PC-3 (cell line): Measurements from ENCODE around the gene FPR2. TPM values are rescaled to one million over a fixed set of nuclear protein-coding genes. Genes with fewer than 3 reads are reported as not detected.

Source experiments
- ATAC-seq: fragments of 200-7000 bp; cut with Tn5 transposase; 2 replicates; pipeline ENCODE4 v1.9.1; 2020; ENCODE audit warnings: mild to moderate bottlenecking, moderate library complexity
- BruUV-seq: library from RNA; stranded (reverse); fragments of 400-500 nt; replicated peaks from 2 replicates; lab custom pipeline; 2021; lab: Mats Ljungman, UMichigan
- CTCF ChIA-PET: fragments of 300-600 bp; sonication (Branson Sonifier 250); formaldehyde crosslinking; loops from one replicate; lab custom pipeline; 2022; ENCODE audit warnings: antibody characterized with exemption; lab: Charles Lee
- POLR2A ChIA-PET: fragments of 300-600 bp; sonication (Branson Sonifier 250); formaldehyde crosslinking; loops from one replicate; lab custom pipeline; 2022; ENCODE audit warnings: antibody characterized with exemption; ENCODE audit not compliant: unreplicated experiment; lab: Charles Lee
- DNase-seq: peaks from one replicate; pipeline ENCODE4 v3.0.0-alpha.2; 2015
- H2AFZ ChIP-seq: fragments of 300-600 bp; sonication (generic); 2 replicates; pipeline ENCODE4 v1.6.0; 2016; ENCODE audit warnings: antibody characterized with exemption, low read length
- H3F3A ChIP-seq: fragments of 300-600 bp; sonication (generic); one replicate; pipeline ENCODE4 v1.6.0; 2017; ENCODE audit warnings: antibody characterized with exemption, low read length, control low read depth, mild to moderate bottlenecking; ENCODE audit not compliant: unreplicated experiment
- H3K27ac ChIP-seq: fragments of 300-600 bp; sonication (generic); 2 replicates; pipeline ENCODE4 v1.5.1; 2016; ENCODE audit warnings: mild to moderate bottlenecking, low read length
- H3K27me3 ChIP-seq: fragments of 300-600 bp; sonication (generic); 2 replicates; pipeline ENCODE4 v1.6.1; 2016; ENCODE audit warnings: low read length, mixed read lengths
- H3K36me3 ChIP-seq: fragments of 300-600 bp; sonication (generic); 2 replicates; pipeline ENCODE4 v1.6.1; 2016; ENCODE audit warnings: low read depth, mixed run types, low read length, mixed read lengths
- H3K4me1 ChIP-seq: fragments of 300-600 bp; sonication (generic); 2 replicates; pipeline ENCODE4 v1.5.1; 2016; ENCODE audit warnings: low read length; ENCODE audit not compliant: insufficient read depth
- H3K4me2 ChIP-seq: fragments of 300-600 bp; sonication (generic); 2 replicates; pipeline ENCODE4 v1.6.0; 2016; ENCODE audit warnings: low read length
- H3K4me3 ChIP-seq: fragments of 300-600 bp; sonication (generic); 2 replicates; pipeline ENCODE4 v1.5.1; 2016; ENCODE audit warnings: mild to moderate bottlenecking, low read length, mixed read lengths
- H3K79me2 ChIP-seq: fragments of 300-600 bp; sonication (generic); 2 replicates; pipeline ENCODE4 v1.6.1; 2017; ENCODE audit warnings: low read length, mixed read lengths
- H3K9ac ChIP-seq: fragments of 300-600 bp; sonication (generic); 2 replicates; pipeline ENCODE4 v1.6.0; 2016; ENCODE audit warnings: mild to moderate bottlenecking, low read length
- H3K9me2 ChIP-seq: fragments of 300-600 bp; sonication (generic); replicated peaks from 2 replicates; pipeline ENCODE4 v1.6.1; 2016; ENCODE audit warnings: mixed run types, low read length, mixed read lengths
- H3K9me3 ChIP-seq: fragments of 300-600 bp; sonication (generic); 2 replicates; pipeline ENCODE4 v1.6.1; 2016; ENCODE audit warnings: low read length, mixed read lengths
- H4K20me1 ChIP-seq: fragments of 300-600 bp; sonication (generic); 2 replicates; pipeline ENCODE4 v1.6.1; 2016; ENCODE audit warnings: low read length, mixed read lengths
- EZH2 ChIP-seq: fragments of 300-600 bp; sonication (generic); IDR thresholded peaks from one replicate; pipeline ENCODE4 v1.6.1; 2017; ENCODE audit warnings: antibody characterized with exemption, mild to moderate bottlenecking, low read length; ENCODE audit not compliant: unreplicated experiment
- EZH2phosphoT487 ChIP-seq: fragments of 300-600 bp; sonication (generic); IDR thresholded peaks from 2 replicates; pipeline ENCODE4 v1.6.1; 2018; ENCODE audit warnings: mild to moderate bottlenecking, antibody characterized with exemption, low read length, borderline replicate concordance
- intact Hi-C: fragments of 100-400 bp; cut with micrococcal nuclease; formaldehyde crosslinking; loops from 2 replicates; pipeline ENCODE4 v1.9.0; 2023
- total RNA-seq: library from RNA; depleted of rRNA; stranded (reverse); fragments of >200 nt; gene quantifications from 2 replicates; pipeline ENCODE4 v1.2.3, GENCODE V29; 2014
- TF ChIP-seq, protein P1 (sequence below): fragments of 300-600 bp; sonication (generic); conservative IDR thresholded peaks from 2 replicates; pipeline ENCODE4 v1.5.1; 2017; ENCODE audit warnings: antibody characterized with exemption, low read depth, mild to moderate bottlenecking, low read length

Gene FPR2
- total RNA-seq, 1 experiment from 2014 or later: not detected

DNA sequence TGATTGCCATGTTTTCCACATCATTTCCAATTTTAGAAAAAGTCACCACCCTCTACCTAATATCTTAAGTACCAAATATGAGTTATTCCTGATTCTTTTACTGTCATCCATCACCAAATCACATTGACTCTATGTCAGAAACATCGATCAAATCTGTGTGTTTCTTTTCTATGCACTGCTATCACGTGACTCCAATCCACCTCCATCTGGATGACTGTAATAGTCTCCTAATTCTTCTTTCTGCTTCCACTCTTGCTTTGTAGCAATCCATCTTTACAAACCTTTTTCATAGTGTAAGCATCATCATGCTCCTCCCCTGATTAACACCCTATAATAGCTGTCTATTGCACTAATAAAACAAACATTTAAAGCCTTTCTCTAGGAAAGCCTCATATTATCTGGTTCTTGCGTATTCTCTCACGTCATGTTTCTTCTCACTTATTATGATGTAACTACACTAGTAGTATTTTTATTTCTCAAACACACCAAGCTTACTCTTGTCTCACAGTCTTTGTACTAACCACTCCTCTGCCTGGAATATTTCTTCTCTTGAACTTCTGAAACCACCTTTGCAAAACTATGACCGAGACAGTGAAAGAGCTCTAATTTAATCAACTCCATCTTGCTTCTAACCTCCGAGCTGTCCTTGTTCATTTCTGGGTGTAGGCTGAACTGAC is 23.3 kb downstream of the FPR2 start:
- Histone ChIP-seq H2AFZ (no peak overlapping the region), H3F3A (no peaks in the 10 kb centered on the region), H4K20me1 (no peaks in the 10 kb centered on the region), H3K9me2 (no peaks in the 10 kb centered on the region), H3K27me3 (peaks cover 16% of the 10 kb centered on the region; the same call in 1 of the 2 replicates), H3K79me2 (no peaks in the 10 kb centered on the region), H3K4me2 (peak overlapping the region; percentile 15), H3K9ac (no peak overlapping the region), H3K9me3 (no peaks in the 10 kb centered on the region), H3K27ac (peak overlapping the region; percentile 70), H3K4me1 (peaks cover 31% of the 10 kb centered on the region), H3K4me3 (no peak overlapping the region), H3K36me3 (no peaks in the 10 kb centered on the region)
- TF ChIP-seq, protein P1, sequence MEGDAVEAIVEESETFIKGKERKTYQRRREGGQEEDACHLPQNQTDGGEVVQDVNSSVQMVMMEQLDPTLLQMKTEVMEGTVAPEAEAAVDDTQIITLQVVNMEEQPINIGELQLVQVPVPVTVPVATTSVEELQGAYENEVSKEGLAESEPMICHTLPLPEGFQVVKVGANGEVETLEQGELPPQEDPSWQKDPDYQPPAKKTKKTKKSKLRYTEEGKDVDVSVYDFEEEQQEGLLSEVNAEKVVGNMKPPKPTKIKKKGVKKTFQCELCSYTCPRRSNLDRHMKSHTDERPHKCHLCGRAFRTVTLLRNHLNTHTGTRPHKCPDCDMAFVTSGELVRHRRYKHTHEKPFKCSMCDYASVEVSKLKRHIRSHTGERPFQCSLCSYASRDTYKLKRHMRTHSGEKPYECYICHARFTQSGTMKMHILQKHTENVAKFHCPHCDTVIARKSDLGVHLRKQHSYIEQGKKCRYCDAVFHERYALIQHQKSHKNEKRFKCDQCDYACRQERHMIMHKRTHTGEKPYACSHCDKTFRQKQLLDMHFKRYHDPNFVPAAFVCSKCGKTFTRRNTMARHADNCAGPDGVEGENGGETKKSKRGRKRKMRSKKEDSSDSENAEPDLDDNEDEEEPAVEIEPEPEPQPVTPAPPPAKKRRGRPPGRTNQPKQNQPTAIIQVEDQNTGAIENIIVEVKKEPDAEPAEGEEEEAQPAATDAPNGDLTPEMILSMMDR: no peak
- TF ChIP-seq EZH2 (no peak), EZH2phosphoT487 (no peak)
- intact Hi-C loops: no loop called here
- DNase-seq: no peak
- CTCF ChIA-PET: no interaction called here
- POLR2A ChIA-PET: no interaction called here
- BruUV-seq: no TSS peak
- ATAC-seq: no peak

DNA sequence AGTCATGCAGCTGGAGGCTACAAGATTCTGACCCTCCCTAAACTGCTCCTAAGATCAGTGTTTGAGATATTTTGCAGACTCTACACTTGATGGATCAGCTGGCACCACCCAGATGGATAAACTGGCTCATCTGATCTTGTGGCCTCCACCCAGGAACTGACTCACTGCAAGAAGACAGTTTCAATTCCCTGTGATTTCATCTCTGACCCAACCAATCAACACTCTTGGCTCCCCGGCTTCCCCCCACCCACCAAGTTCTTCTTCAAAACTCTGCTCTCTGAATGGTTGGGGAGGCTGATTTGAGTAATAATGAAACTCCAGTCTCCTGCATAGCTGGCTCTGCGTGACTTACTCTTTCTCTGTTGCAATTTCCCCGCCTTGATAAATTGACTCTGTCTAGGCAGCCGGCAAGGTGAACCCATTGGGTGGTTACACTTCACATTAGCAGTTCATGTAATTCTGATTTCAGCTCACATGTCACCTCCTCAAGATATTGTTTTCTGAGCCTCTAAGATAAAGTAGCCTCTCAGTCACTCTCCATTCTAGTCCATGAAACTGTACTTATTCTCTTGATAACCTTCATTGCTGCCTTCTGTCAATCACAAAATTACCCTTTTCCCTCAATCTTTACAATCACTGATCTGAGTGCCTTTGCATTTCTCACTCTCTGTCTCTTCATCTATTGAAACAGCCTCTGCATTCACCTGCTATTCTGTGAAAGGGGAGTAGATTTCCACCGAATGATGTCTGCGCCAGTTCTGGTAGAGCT is 24.1 kb downstream of the FPR2 start:
- ChIA-PET CTCF (no interaction called here), POLR2A (no interaction called here)
- H3K27ac ChIP-seq: peak overlapping the region; percentile 73
- no peaks in the 10 kb centered on the region for H3K9me3 ChIP-seq
- no TSS peak for BruUV-seq
- H3K9me2 ChIP-seq: no peaks in the 10 kb centered on the region
- H3F3A ChIP-seq: no peaks in the 10 kb centered on the region
- peak overlapping the region; percentile 29 for H3K4me2 ChIP-seq
- H3K27me3 ChIP-seq: peaks cover 7% of the 10 kb centered on the region; the same call in 1 of the 2 replicates
- DNase-seq (peak; percentile 85), ATAC-seq (peak; percentile 58)
- peak overlapping the region; percentile 16 for H3K9ac ChIP-seq
- no peaks in the 10 kb centered on the region for H3K36me3 ChIP-seq
- peak overlapping the region; percentile 5 for H2AFZ ChIP-seq
- no peaks in the 10 kb centered on the region for H3K79me2 ChIP-seq
- intact Hi-C loops: no loop called here
- TF ChIP-seq EZH2: no peak
- TF ChIP-seq EZH2phosphoT487: no peak
- TF ChIP-seq, protein P1: no peak
- H4K20me1 ChIP-seq: no peaks in the 10 kb centered on the region
- peaks cover 37% of the 10 kb centered on the region for H3K4me1 ChIP-seq
- 0 out of 2 replicates have a peak overlapping the region, but pooled peaks have one; percentile 4 for H3K4me3 ChIP-seq
